ENCODE data around the gene VIPR1.
A peak's percentile ranks its signal among the peaks of the same experiment; 100 is the strongest.

VIPR1 gene
- 0 to 2.0 (median 0.44) reads per million in 18 experiments for total RNA-seq

GRCh38 chr3:42502429-42503250 is at the start of gene VIPR1:
TSS of gene VIPR1 (plus strand) at chr3:42502643. CDS start at chr3:42502736, 93 bp downstream.
- DNase-seq, result peak; percentile 51 to 59

GRCh38 chr3:42456211-42456610 is 46.2 kb upstream of the VIPR1 start:
- DNase-seq, result no peak

GRCh38 chr3:42459151-42459550 is 43.3 kb upstream of the VIPR1 start:
- no peak for DNase-seq

GRCh38 chr3:42461762-42462161 is 40.7 kb upstream of the VIPR1 start:
- DNase-seq, result no peak

GRCh38 chr3:42463093-42463492 is 39.4 kb upstream of the VIPR1 start:
- DNase-seq, result no peak

- no peak for DNase-seq
Observed at GRCh38 chr3:42468111-42468510, 34.3 kb upstream of the VIPR1 start.

GRCh38 chr3:42472555-42472954 is 29.9 kb upstream of the VIPR1 start:
- no peak for DNase-seq

GRCh38 chr3:42473083-42473932 is 29.1 kb upstream of the VIPR1 start:
- DNase-seq, result no peak

GRCh38 chr3:42476225-42477125 is 26.0 kb upstream of the VIPR1 start:
- peak in 1 of 2 donors; percentile 40 for DNase-seq

GRCh38 chr3:42477696-42478095 is 24.7 kb upstream of the VIPR1 start:
- DNase-seq, result no peak

- DNase-seq, result no peak
Observed at GRCh38 chr3:42478830-42479229, 23.6 kb upstream of the VIPR1 start.

- DNase-seq, result peak; percentile 64 to 74
Observed at GRCh38 chr3:42486814-42487565, 15.5 kb upstream of the VIPR1 start.

GRCh38 chr3:42488687-42489086 is 13.8 kb upstream of the VIPR1 start:
- DNase-seq, result no peak

- DNase-seq, result no peak
Observed at GRCh38 chr3:42489116-42489936, 13.1 kb upstream of the VIPR1 start.

GRCh38 chr3:42489937-42490227 is 12.6 kb upstream of the VIPR1 start:
- no peak for DNase-seq

GRCh38 chr3:42490243-42490642 is 12.2 kb upstream of the VIPR1 start:
- DNase-seq, result peak in 1 of 2 donors; percentile 61

GRCh38 chr3:42491881-42492507 is 10.4 kb upstream of the VIPR1 start:
- peak; percentile 47 to 49 for DNase-seq

- peak; percentile 47 to 57 for DNase-seq
Observed at GRCh38 chr3:42492508-42493080, 9.8 kb upstream of the VIPR1 start.

GRCh38 chr3:42493126-42493797 is 9.2 kb upstream of the VIPR1 start:
- DNase-seq, result no peak

- no peak for DNase-seq
Observed at GRCh38 chr3:42493798-42494151, 8.7 kb upstream of the VIPR1 start.

Data from inflammatory macrophage (primary cell).